Astrocyte (in vitro differentiated cells and primary cell): ENCODE measurements around the gene WDR37.

Experiments used
- CTCF ChIP-seq: IDR thresholded peaks from 2 replicates; pipeline ENCODE4 v1.5.1; 2011; ENCODE audit warnings: low read depth, mild to moderate bottlenecking, inconsistent platforms, low read length, moderate library complexity; ENCODE audit not compliant: insufficient read depth
- EZH2 ChIP-seq: IDR thresholded peaks from 2 replicates; pipeline ENCODE4 v1.6.1; 2012; ENCODE audit warnings: mild to moderate bottlenecking, low read length, inconsistent platforms; ENCODE audit not compliant: insufficient read depth

GRCh38 chr10:1116696-1117280 is 60.6 kb downstream of the WDR37 start:
- TF ChIP-seq CTCF (no peak), EZH2 (no peak)
